K562 (cell line): ENCODE data around the gene CBL. TPM values are rescaled to one million over a fixed set of nuclear protein-coding genes. Genes with fewer than 3 reads are reported as not detected.
"Not testable (repeated sequence)": the region's sequence is repeated elsewhere in the genome, so short reads cannot be mapped to it uniquely, and the experiment has no call there.

Experiments used
- ATAC-seq: fragments of 200-7000 bp; cut with Tn5 transposase; 3 replicates; pipeline ENCODE4 v1.9.1; 2020; ENCODE audit warnings: moderate library complexity
- BruUV-seq: library from RNA; stranded (reverse); fragments of 400-500 nt; replicated peaks from 2 replicates; lab custom pipeline; 2021; lab: Mats Ljungman, UMichigan
- CTCF ChIA-PET: fragments of 300-600 bp; formaldehyde crosslinking; extraction: SDS; loops from one replicate; lab custom pipeline; 2021; ENCODE audit warnings: low intra/inter-chr PET ratio; lab: Yijun Ruan, JAX
- POLR2A ChIA-PET: fragments of 300-600, 350-650 bp; sonication (Branson Sonifier 250); formaldehyde crosslinking; extraction: SDS; loops from one replicate; lab custom pipeline; 2021; ENCODE audit warnings: antibody characterized with exemption, inconsistent platforms; lab: Yijun Ruan, JAX
- DNase-seq, 4 experiments: peaks; one replicate each; pipeline versions ENCODE4 v3.0.0 to v3.0.0-alpha.2; 2011 to 2018; ENCODE audit warnings: low spot score in 3 of 4, mixed read lengths in 3 of 4; ENCODE audit errors: extremely low read depth in 1 of 4
- FAIRE-seq: peaks from 2 replicates; lab custom pipeline; 2011; peaks lifted over from hg19 to GRCh38; lab: Jason Lieb, UNC
- H2AFZ ChIP-seq: 2 replicates; pipeline ENCODE4 v1.6.0; 2011; ENCODE audit warnings: low read depth, low read length, control low read depth, inconsistent platforms
- H3K27ac ChIP-seq: fragments of 200-600 bp; 3 replicates; pipeline ENCODE4 v1.8.0; 2011; ENCODE audit warnings: low read depth, mild to moderate bottlenecking, control low read depth, inconsistent platforms, low read length, moderate library complexity, mixed read lengths; ENCODE audit errors: extremely low read depth
- H3K27me3 ChIP-seq, 2 experiments: fragments of 300-600 bp in 1 of 2; 2 replicates in 1 of 2; 3 replicates in 1 of 2; pipeline versions ENCODE4 v1.6.0 to v1.8.0; 2011; ENCODE audit warnings: inconsistent platforms in 2 of 2, low read length in 2 of 2, mild to moderate bottlenecking in 1 of 2, mixed read lengths in 1 of 2, moderate library complexity in 1 of 2; ENCODE audit not compliant: control insufficient read depth in 2 of 2, insufficient read depth in 2 of 2
- H3K36me3 ChIP-seq: fragments of 300-600 bp; 3 replicates; pipeline ENCODE4 v1.8.0; 2011; ENCODE audit warnings: mild to moderate bottlenecking, low read length, inconsistent platforms; ENCODE audit not compliant: control insufficient read depth, insufficient read depth
- H3K4me1 ChIP-seq, 2 experiments: fragments of 200-600 bp in 1 of 2; replicated peaks in 1 of 2; 2 replicates in 1 of 2; 3 replicates in 1 of 2; pipeline versions ENCODE4 v1.5.1 to v1.8.0; 2011; ENCODE audit warnings: inconsistent platforms in 2 of 2, low read length in 2 of 2, mild to moderate bottlenecking in 1 of 2, mixed read lengths in 1 of 2, moderate library complexity in 1 of 2; ENCODE audit not compliant: control insufficient read depth in 2 of 2, insufficient read depth in 2 of 2
- H3K4me2 ChIP-seq: 2 replicates; pipeline ENCODE4 v1.6.1; 2011; ENCODE audit warnings: low read length, control low read depth, inconsistent platforms, mixed read lengths; ENCODE audit not compliant: insufficient read depth
- H3K4me3 ChIP-seq: fragments of 200-600 bp; sonication (generic), shearing (Covaris generic); 2 replicates; pipeline ENCODE4 v1.5.1; 2016; ENCODE audit warnings: control low read depth, inconsistent platforms
- H3K79me2 ChIP-seq: fragments of 200-600 bp; 3 replicates; pipeline ENCODE4 v1.8.0; 2011; ENCODE audit warnings: low read length, inconsistent platforms; ENCODE audit not compliant: control insufficient read depth, insufficient read depth
- H3K9ac ChIP-seq, 2 experiments: 2 replicates each; pipeline versions ENCODE4 v1.6.0 to v1.6.1; 2011; ENCODE audit warnings: low read depth in 2 of 2, low read length in 2 of 2, control low read depth in 1 of 2, inconsistent platforms in 1 of 2, mild to moderate bottlenecking in 1 of 2, mixed read lengths in 1 of 2; ENCODE audit not compliant: insufficient read depth in 1 of 2
- H3K9me1 ChIP-seq: one replicate; pipeline ENCODE4 v1.6.0; 2011; ENCODE audit warnings: inconsistent platforms, mild to moderate bottlenecking, low read length, moderate library complexity; ENCODE audit not compliant: control insufficient read depth, insufficient read depth
- H3K9me3 ChIP-seq: replicated peaks from 2 replicates; pipeline ENCODE4 v1.5.1; 2011; ENCODE audit warnings: low read depth, low read length, inconsistent platforms; ENCODE audit not compliant: control insufficient read depth, insufficient read depth
- H4K20me1 ChIP-seq: replicated peaks from 2 replicates; pipeline ENCODE4 v1.6.1; 2011; ENCODE audit warnings: low read length, inconsistent platforms, mixed read lengths; ENCODE audit not compliant: control insufficient read depth, insufficient read depth
- EP300 ChIP-seq: IDR thresholded peaks from 2 replicates; pipeline ENCODE4 v1.6.1; 2012; ENCODE audit warnings: low read length, improper control_type of control experiment
- HDAC8 ChIP-seq: fragments of 450-650 bp; IDR thresholded peaks from 2 replicates; pipeline ENCODE4 v1.6.1; 2016; ENCODE audit warnings: mild to moderate bottlenecking, missing genetic modification characterization, moderate library complexity, missing compliant biosample characterization
- MEF2D ChIP-seq: conservative IDR thresholded peaks from 2 replicates; pipeline ENCODE4 v1.6.1; 2016; ENCODE audit warnings: low read depth, missing genetic modification characterization, missing compliant biosample characterization
- NRF1 ChIP-seq, 2 experiments: fragments of 450-650 bp; IDR thresholded peaks in 1 of 2; conservative IDR thresholded peaks in 1 of 2; 2 replicates each; pipeline ENCODE4 v1.6.1; 2014; ENCODE audit warnings: mild to moderate bottlenecking in 2 of 2
- RFX1 ChIP-seq: fragments of 450-650 bp; IDR thresholded peaks from 2 replicates; pipeline ENCODE4 v1.6.1; 2016; ENCODE audit warnings: mild to moderate bottlenecking, moderate library complexity
- YY1 ChIP-seq, 3 experiments: IDR thresholded peaks; 2 replicates each; pipeline ENCODE4 v1.6.1; 2011; ENCODE audit warnings: low read length in 2 of 3, mild to moderate bottlenecking in 2 of 3, moderate library complexity in 2 of 3, borderline replicate concordance in 1 of 3, control low read depth in 1 of 3, low read depth in 1 of 3; ENCODE audit not compliant: insufficient read depth in 3 of 3, insufficient replicate concordance in 2 of 3, control insufficient read depth in 1 of 3, insufficient read length in 1 of 3; ENCODE audit errors: extremely low read depth in 1 of 3
- ZC3H8 ChIP-seq: fragments of 450-650 bp; IDR thresholded peaks from 2 replicates; pipeline ENCODE4 v1.6.1; 2017
- WGBS: fragments of 100-300 bp; shearing (Covaris generic); methylation state at CpG from one replicate; pipeline ENCODE4 v1.1.6; 2016; ENCODE audit warnings: low coverage, mixed read lengths; ENCODE audit not compliant: insufficient coverage; ENCODE audit errors: missing lambda C conversion rate; 5-methylcytosine and 5-hydroxymethylcytosine counted together
- in situ Hi-C: fragments of 300-500 bp; cut with MboI; formaldehyde crosslinking; loops from 4 replicates; pipeline ENCODE4 v1.15.0; 2018; ENCODE audit warnings: inconsistent platforms, mixed read lengths
- intact Hi-C: fragments of 100-400 bp; cut with micrococcal nuclease; formaldehyde crosslinking; loops from 2 replicates; pipeline ENCODE4 v1.14.2; 2022
- polyA plus RNA-seq, 8 experiments: library from polyadenylated mRNA; depleted of rRNA in 4 of 8; stranded (reverse) in 5 of 8; unstranded in 3 of 8; fragments of >200 nt; fragmentation: Nextera tagmentation in 2 of 8; fragmentation: Illumina TruSeq in 1 of 8; extraction: Ambion mirVana in 2 of 8; extraction: Trizol in 1 of 8; gene quantifications; 2 replicates each; pipeline versions ENCODE4 v1.2.1 to v1.2.3, GENCODE V29; 2011 to 2014; ENCODE audit warnings: inconsistent platforms in 1 of 8, missing spikeins in 1 of 8
- total RNA-seq, 7 experiments: library from RNA; depleted of rRNA in 6 of 7; stranded (reverse); fragments of >200 nt in 6 of 7; fragmentation: Illumina TruSeq in 2 of 7; extraction: Trizol in 2 of 7; gene quantifications; 2 replicates each; pipeline versions ENCODE4 v1.2.1 to v1.2.3, GENCODE V29; 2011 to 2021; ENCODE audit warnings: low replicate concordance in 1 of 7
- TF ChIP-seq, protein P1 (sequence below), 2 experiments: IDR thresholded peaks; 2 replicates each; pipeline ENCODE4 v1.6.1; 2012; ENCODE audit warnings: improper control_type of control experiment in 2 of 2, low read depth in 2 of 2, low read length in 2 of 2, borderline replicate concordance in 1 of 2
- TF ChIP-seq, protein P2 (sequence below): sonication (generic); formaldehyde crosslinking; IDR thresholded peaks from 2 replicates; pipeline ENCODE4 v1.9.0; 2022; ENCODE audit warnings: mild to moderate bottlenecking, missing genetic modification reagents

CBL gene
- total and polyA plus RNA-seq, 9 of the 15 experiments (the other 6 are each of a cell fraction or from before 2014, with no cell fraction given): 3.2 to 24.9 (median 9.9) TPM

DNA sequence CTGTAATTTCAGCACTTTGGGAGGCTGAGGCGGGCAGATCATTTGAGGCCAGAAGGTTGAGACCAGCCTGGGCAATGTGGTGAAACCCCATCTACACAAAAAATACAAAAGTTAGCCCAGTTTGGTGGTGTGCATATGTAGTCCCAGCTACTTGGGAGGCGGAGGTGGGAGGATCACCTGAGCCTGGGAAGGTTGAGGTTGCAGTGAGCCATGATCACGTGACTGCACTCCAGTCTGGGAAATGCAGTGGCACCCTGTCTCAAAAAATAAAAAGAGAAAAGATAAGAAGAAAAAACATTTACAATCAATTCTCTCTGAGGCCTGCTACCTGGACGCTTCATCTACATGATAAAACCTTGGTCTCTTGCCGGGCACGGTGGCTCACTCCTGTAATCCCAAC is 7.2 kb upstream of the CBL start (continued):
- TF ChIP-seq NRF1 (conservative IDR thresholded peaks at IDR 0.05 in 1 of 2, IDR thresholded peaks at IDR 0.05 in 1 of 2) (no peak), EP300 (no peak), ZC3H8 (no peak)
- TF ChIP-seq, protein P1, sequence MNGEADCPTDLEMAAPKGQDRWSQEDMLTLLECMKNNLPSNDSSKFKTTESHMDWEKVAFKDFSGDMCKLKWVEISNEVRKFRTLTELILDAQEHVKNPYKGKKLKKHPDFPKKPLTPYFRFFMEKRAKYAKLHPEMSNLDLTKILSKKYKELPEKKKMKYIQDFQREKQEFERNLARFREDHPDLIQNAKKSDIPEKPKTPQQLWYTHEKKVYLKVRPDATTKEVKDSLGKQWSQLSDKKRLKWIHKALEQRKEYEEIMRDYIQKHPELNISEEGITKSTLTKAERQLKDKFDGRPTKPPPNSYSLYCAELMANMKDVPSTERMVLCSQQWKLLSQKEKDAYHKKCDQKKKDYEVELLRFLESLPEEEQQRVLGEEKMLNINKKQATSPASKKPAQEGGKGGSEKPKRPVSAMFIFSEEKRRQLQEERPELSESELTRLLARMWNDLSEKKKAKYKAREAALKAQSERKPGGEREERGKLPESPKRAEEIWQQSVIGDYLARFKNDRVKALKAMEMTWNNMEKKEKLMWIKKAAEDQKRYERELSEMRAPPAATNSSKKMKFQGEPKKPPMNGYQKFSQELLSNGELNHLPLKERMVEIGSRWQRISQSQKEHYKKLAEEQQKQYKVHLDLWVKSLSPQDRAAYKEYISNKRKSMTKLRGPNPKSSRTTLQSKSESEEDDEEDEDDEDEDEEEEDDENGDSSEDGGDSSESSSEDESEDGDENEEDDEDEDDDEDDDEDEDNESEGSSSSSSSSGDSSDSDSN (IDR thresholded peaks at IDR 0.05; ENCODE audit: borderline replicate concordance in 1 of 2, low read depth in 2 of 2, low read length in 2 of 2): no peak
- TF ChIP-seq, protein P2, sequence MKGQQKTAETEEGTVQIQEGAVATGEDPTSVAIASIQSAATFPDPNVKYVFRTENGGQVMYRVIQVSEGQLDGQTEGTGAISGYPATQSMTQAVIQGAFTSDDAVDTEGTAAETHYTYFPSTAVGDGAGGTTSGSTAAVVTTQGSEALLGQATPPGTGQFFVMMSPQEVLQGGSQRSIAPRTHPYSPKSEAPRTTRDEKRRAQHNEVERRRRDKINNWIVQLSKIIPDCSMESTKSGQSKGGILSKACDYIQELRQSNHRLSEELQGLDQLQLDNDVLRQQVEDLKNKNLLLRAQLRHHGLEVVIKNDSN: peak; percentile 57
- TF ChIP-seq, all 486 proteins: peak for 6

DNA sequence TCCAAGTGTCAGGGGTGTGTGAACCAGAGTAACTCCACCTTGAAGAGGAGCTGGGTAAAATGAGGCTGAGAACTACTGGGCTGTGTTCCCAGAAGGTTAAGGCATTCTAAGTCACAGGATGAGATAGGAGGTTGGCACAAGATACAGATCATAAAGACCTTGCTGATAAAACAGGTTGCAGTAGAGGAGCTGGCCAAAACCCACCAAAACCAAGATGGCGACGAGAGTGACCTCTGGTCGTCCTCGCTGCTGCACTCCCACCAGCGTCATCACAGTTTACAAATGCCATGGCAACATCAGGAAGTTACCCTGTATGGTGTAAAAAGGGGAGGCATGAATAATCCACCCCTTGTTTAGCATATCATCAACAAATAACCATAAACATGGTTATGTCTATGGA is 4.9 kb upstream of the CBL start:
- H3K9me3 ChIP-seq, intact Hi-C loops, DNase-seq, CTCF ChIA-PET, ATAC-seq, in situ Hi-C loops, FAIRE-seq, H3K79me2 ChIP-seq, H3K4me3 ChIP-seq, H2AFZ ChIP-seq, H4K20me1 ChIP-seq, H3K36me3 ChIP-seq, H3K27ac ChIP-seq, H3K9ac ChIP-seq, H3K27me3 ChIP-seq, BruUV-seq, H3K4me2 ChIP-seq, H3K9me1 ChIP-seq: not testable (repeated sequence)
- peak; percentile 66; the same call in 1 of the 2 replicates for TF ChIP-seq RFX1
- 0 out of 2 replicates have a peak, but pooled peaks have one; percentile 18 for TF ChIP-seq HDAC8 (tag)
- TF ChIP-seq YY1 (IDR thresholded peaks at IDR 0.05; ENCODE audit: borderline replicate concordance in 1 of 3, control insufficient read depth in 1 of 3, extremely low read depth in 1 of 3, insufficient read depth in 3 of 3, insufficient read length in 1 of 3, insufficient replicate concordance in 2 of 3, low read depth in 1 of 3, low read length in 2 of 3): peak in 1 of 3 experiments; percentile 46
- 0 out of 2 replicates have a peak, but pooled peaks have one; percentile 0 for TF ChIP-seq MEF2D (tag)
- 43% methylated on average over 5 of the region's 5 CpGs for WGBS
- POLR2A ChIA-PET: interaction anchor here (0.6 to 1.2 kb wide), 2 partner anchors 117 to 147 kb away, joined by 3 to 4 read pairs; partner anchors contain the start of gene HMBS
- peaks cover 5 to 12% of the 10 kb centered on the region in 2 experiments; a peak in 3 of 5 replicates for H3K4me1 ChIP-seq
